ENCODE data around the gene MILR1. TPM values are rescaled to one million over a fixed set of nuclear protein-coding genes. Genes with fewer than 3 reads are reported as not detected.

Gene MILR1
- total and polyA plus RNA-seq, 2 donors (not counting 3 experiments of a cell fraction or from before 2014, with no cell fraction given): 1.2 to 17.8 TPM

DNA sequence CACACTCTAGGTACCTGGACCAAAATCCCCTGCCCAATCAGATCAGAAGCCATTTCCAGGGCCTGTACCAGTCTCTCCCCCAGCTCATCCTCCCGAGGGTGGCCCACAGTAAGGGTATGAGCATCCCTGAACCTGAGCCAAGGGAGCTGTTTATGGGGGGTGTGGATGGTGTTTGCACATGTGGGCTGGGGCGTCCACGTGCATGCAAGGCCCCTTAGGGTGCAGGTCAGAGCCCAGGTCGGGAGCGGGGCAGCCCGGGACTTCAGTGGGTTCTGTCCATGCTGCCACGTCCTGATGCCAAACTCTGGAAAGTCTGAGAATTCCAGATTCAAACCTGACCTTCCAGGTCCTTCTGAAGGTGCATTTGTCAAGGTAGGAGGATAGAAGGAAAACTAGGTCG is 9.8 kb downstream of the MILR1 start:
- no peak for TF ChIP-seq FOS (IDR thresholded peaks at IDR 0.05; ENCODE audit: borderline replicate concordance, insufficient read depth, low read length)
- TF ChIP-seq JUN (IDR thresholded peaks at IDR 0.05; ENCODE audit: borderline replicate concordance, insufficient read depth, insufficient read length, low read depth): no peak
- no peak for TF ChIP-seq EZH2 (IDR thresholded peaks at IDR 0.05; ENCODE audit: borderline replicate concordance, low read depth, low read length, severe bottlenecking)
- TF ChIP-seq, protein P1, sequence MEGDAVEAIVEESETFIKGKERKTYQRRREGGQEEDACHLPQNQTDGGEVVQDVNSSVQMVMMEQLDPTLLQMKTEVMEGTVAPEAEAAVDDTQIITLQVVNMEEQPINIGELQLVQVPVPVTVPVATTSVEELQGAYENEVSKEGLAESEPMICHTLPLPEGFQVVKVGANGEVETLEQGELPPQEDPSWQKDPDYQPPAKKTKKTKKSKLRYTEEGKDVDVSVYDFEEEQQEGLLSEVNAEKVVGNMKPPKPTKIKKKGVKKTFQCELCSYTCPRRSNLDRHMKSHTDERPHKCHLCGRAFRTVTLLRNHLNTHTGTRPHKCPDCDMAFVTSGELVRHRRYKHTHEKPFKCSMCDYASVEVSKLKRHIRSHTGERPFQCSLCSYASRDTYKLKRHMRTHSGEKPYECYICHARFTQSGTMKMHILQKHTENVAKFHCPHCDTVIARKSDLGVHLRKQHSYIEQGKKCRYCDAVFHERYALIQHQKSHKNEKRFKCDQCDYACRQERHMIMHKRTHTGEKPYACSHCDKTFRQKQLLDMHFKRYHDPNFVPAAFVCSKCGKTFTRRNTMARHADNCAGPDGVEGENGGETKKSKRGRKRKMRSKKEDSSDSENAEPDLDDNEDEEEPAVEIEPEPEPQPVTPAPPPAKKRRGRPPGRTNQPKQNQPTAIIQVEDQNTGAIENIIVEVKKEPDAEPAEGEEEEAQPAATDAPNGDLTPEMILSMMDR (IDR thresholded peaks at IDR 0.05; ENCODE audit: extremely low read depth in 1 of 2, insufficient read depth in 1 of 2, low read depth in 1 of 2, low read length in 2 of 2): no peak
- TF ChIP-seq, protein P2, sequence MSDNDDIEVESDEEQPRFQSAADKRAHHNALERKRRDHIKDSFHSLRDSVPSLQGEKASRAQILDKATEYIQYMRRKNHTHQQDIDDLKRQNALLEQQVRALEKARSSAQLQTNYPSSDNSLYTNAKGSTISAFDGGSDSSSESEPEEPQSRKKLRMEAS (IDR thresholded peaks at IDR 0.05; ENCODE audit: insufficient read depth, insufficient read length): no peak
- no peak overlapping the region for H3K9ac ChIP-seq (replicated peaks; ENCODE audit: extremely low read depth, insufficient read depth, low read length)
- no peak overlapping the region for H3K4me2 ChIP-seq (ENCODE audit: insufficient read depth, low read length)
- no peaks in the 10 kb centered on the region for H3K9me1 ChIP-seq (replicated peaks; ENCODE audit: control insufficient read depth, extremely low read depth, insufficient read depth, low read length)
- no peak overlapping the region for H2AFZ ChIP-seq (ENCODE audit: low read depth, low read length)
- dilution Hi-C loops (cut with MboI; ENCODE audit: extremely low pct_ligation_motif_present, low sequenced_read_pairs): no loop called here
- H3K4me3 ChIP-seq (replicated peaks in 1 of 3; ENCODE audit: insufficient read depth in 1 of 3, low read depth in 1 of 3, low read length in 3 of 3): no peak overlapping the region
- DNase-seq (ENCODE audit: low read depth, low spot score): no peak
- H3K36me3 ChIP-seq (ENCODE audit: control insufficient read depth in 2 of 2, extremely low read depth in 1 of 2, insufficient read depth in 2 of 2, low read length in 2 of 2): peaks cover 0 to 3% of the 10 kb centered on the region in 2 experiments
- no peak for FAIRE-seq
- no peak overlapping the region for H3K27ac ChIP-seq (ENCODE audit: insufficient read depth, low read depth, low read length)
- no peaks in the 10 kb centered on the region for H3K27me3 ChIP-seq (ENCODE audit: control insufficient read depth in 2 of 2, insufficient read depth in 2 of 2, low read length in 2 of 2)
- intact Hi-C loops (cut with micrococcal nuclease): no loop called here
- no peaks in the 10 kb centered on the region for H4K20me1 ChIP-seq (replicated peaks; ENCODE audit: control insufficient read depth, extremely low read depth, insufficient read depth, low read length)
- POLR2A ChIA-PET: no interaction called here
- CTCF ChIA-PET: interaction anchor here (0.5 to 1.6 kb wide), 2 partner anchors 168 to 1471 kb away, joined by 3 read pairs; no protein-coding TSS in a partner anchor
- BruUV-seq (replicated peaks): no TSS peak
- H3K79me2 ChIP-seq (ENCODE audit: control insufficient read depth, insufficient read depth, low read length): no peaks in the 10 kb centered on the region
- H3K4me1 ChIP-seq (ENCODE audit: control insufficient read depth, extremely low read depth, insufficient read depth, low read length): peaks cover 14% of the 10 kb centered on the region
- no peaks in the 10 kb centered on the region for H3K9me3 ChIP-seq (replicated peaks; ENCODE audit: control insufficient read depth, insufficient read depth, low read length)

Data from endothelial cell of umbilical vein (primary cell).